Measurements from ENCODE around the gene SIX3. TPM values are rescaled to one million over a fixed set of nuclear protein-coding genes. Genes with fewer than 3 reads are reported as not detected.

The SIX3 gene
- total and polyA plus RNA-seq, 2 experiments from 2014 or later = 0.21 to 0.28 TPM

DNA sequence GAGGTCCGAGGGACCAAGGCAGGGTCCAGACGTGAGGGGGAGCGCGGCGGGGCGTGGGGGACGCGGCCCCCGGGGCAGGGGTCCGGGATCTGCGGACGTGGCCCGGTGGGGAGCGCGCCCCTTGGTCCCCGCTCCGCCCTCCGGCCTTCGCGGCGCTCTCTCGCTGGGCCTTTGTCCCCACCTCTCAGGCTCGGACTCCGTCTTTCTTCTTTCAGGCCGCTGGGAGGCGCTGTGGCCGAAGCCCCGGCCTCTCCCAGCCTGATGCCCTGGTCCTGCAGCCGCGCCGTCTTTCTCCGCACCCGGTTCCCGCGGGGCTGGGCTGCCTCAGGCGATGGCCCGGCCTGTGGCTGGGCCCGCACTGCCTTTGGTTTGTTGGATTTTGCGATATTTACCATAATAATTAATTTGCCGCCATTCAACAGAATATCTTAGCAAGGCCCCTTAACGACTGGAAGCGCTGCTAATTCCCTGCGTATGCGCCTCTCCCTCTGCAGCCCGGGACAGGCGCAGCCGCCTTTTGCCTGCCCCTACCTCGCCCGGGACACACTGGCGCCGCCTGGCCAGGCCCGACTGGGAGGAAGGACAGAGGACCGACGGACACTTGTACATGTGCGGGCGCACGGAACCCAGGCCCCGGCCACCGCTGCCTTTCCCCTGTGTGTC, 10.8 kb downstream of the SIX3 start (continued):
- TF ChIP-seq, protein P1, sequence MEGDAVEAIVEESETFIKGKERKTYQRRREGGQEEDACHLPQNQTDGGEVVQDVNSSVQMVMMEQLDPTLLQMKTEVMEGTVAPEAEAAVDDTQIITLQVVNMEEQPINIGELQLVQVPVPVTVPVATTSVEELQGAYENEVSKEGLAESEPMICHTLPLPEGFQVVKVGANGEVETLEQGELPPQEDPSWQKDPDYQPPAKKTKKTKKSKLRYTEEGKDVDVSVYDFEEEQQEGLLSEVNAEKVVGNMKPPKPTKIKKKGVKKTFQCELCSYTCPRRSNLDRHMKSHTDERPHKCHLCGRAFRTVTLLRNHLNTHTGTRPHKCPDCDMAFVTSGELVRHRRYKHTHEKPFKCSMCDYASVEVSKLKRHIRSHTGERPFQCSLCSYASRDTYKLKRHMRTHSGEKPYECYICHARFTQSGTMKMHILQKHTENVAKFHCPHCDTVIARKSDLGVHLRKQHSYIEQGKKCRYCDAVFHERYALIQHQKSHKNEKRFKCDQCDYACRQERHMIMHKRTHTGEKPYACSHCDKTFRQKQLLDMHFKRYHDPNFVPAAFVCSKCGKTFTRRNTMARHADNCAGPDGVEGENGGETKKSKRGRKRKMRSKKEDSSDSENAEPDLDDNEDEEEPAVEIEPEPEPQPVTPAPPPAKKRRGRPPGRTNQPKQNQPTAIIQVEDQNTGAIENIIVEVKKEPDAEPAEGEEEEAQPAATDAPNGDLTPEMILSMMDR (conservative IDR thresholded peaks at IDR 0.05; ENCODE audit: low read depth in 2 of 2) = peak; percentile 71 to 84
- no peak for TF ChIP-seq STAT1 (IDR thresholded peaks at IDR 0.05; ENCODE audit: unreplicated experiment)
- 0 out of 2 replicates have a peak, but pooled peaks have one; percentile 3 for TF ChIP-seq NANOG (IDR thresholded peaks at IDR 0.05; ENCODE audit: borderline replicate concordance)
- TF ChIP-seq CREB1 (CRISPR knock-in tag; IDR thresholded peaks at IDR 0.05; ENCODE audit: low read depth) = no peak

DNA sequence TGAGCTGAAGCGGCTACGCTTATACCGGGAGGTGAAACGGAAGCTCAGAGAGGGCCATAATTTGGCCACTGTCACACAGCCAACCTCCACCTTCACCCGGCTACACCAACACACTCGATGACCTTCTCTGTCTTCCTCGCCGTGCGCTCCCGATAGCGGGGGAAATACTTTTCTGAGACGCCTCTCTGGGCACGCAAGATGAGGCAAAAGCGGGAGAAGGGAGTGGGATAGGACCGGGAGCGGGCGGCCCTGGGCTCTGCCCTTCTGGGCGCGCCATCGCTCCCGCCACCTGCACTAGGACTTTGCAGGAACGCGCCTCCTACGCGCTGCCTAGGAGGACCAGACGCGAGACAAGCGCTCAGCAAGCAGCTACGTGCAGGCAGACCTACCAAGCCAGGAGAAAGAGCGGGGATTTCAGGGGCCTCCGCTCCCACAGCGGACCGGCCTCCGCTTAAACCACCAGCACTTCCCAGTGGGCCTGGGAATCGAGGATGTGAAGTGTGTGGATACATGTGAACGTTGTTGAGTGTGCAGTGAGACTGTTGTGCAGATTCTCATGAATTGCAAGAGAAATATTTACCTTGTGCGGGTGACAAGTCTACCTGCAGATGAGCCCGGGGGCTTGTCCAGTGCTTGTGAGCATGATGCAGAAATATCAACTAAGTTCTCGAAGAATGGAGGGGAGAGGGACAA, 11.4 kb downstream of the SIX3 start:
- peaks cover 55% of the 10 kb centered on the region for H3K4me1 Mint-ChIP-seq
- Histone ChIP-seq H3K27me3 (ENCODE audit: insufficient read depth) (peaks cover 100% of the 10 kb centered on the region), H3F3A (replicated peaks; ENCODE audit: low read depth) (peaks cover 9% of the 10 kb centered on the region; the same call in 1 of the 2 replicates), H3K4me1 (ENCODE audit: insufficient read depth) (peaks cover 59% of the 10 kb centered on the region), H3K9me2 (ENCODE audit: insufficient read depth) (no peaks in the 10 kb centered on the region), H4K20me1 (replicated peaks; ENCODE audit: insufficient read depth) (no peaks in the 10 kb centered on the region; the same call in 1 of the 2 replicates), H3K4me3 (peak overlapping the region; percentile 55), H3K27ac (ENCODE audit: low read depth) (no peak overlapping the region), H3K36me3 (ENCODE audit: insufficient read depth) (no peaks in the 10 kb centered on the region), H2AFZ (peak overlapping the region; percentile 76), H3K4me2 (peak overlapping the region; percentile 85), H3K79me2 (replicated peaks; ENCODE audit: insufficient read depth) (no peaks in the 10 kb centered on the region)
- peaks cover 87% of the 10 kb centered on the region for H3K27me3 Mint-ChIP-seq (ENCODE audit: insufficient read depth, low read depth, poor library complexity)
- peak overlapping the region; percentile 31; the same call in 2 of the 3 replicates for H3K4me3 Mint-ChIP-seq
- H3K9me3 Mint-ChIP-seq = peaks cover 6% of the 10 kb centered on the region; the same call in 2 of the 3 replicates
- ATAC-seq (peak; percentile 5), DNase-seq (ENCODE audit: low spot score) (peak; percentile 57)
- H3K27ac Mint-ChIP-seq = no peak overlapping the region
- H3K36me3 Mint-ChIP-seq (ENCODE audit: low read depth) = no peaks in the 10 kb centered on the region; the same call in 1 of the 3 replicates
- no peak for TF ChIP-seq NANOG (IDR thresholded peaks at IDR 0.05; ENCODE audit: borderline replicate concordance)
- no peak for TF ChIP-seq POLR2AphosphoS5 (IDR thresholded peaks at IDR 0.05; ENCODE audit: low read depth)
- TF ChIP-seq EZH2 (IDR thresholded peaks at IDR 0.05; ENCODE audit: low read depth, unreplicated experiment) = peak; percentile 82
- no peak for TF ChIP-seq ZNF114 (CRISPR knock-in tag; IDR thresholded peaks at IDR 0.05)
- no peak for TF ChIP-seq EZH2phosphoT487 (IDR thresholded peaks at IDR 0.05; ENCODE audit: unreplicated experiment)
- TF ChIP-seq, protein P2, sequence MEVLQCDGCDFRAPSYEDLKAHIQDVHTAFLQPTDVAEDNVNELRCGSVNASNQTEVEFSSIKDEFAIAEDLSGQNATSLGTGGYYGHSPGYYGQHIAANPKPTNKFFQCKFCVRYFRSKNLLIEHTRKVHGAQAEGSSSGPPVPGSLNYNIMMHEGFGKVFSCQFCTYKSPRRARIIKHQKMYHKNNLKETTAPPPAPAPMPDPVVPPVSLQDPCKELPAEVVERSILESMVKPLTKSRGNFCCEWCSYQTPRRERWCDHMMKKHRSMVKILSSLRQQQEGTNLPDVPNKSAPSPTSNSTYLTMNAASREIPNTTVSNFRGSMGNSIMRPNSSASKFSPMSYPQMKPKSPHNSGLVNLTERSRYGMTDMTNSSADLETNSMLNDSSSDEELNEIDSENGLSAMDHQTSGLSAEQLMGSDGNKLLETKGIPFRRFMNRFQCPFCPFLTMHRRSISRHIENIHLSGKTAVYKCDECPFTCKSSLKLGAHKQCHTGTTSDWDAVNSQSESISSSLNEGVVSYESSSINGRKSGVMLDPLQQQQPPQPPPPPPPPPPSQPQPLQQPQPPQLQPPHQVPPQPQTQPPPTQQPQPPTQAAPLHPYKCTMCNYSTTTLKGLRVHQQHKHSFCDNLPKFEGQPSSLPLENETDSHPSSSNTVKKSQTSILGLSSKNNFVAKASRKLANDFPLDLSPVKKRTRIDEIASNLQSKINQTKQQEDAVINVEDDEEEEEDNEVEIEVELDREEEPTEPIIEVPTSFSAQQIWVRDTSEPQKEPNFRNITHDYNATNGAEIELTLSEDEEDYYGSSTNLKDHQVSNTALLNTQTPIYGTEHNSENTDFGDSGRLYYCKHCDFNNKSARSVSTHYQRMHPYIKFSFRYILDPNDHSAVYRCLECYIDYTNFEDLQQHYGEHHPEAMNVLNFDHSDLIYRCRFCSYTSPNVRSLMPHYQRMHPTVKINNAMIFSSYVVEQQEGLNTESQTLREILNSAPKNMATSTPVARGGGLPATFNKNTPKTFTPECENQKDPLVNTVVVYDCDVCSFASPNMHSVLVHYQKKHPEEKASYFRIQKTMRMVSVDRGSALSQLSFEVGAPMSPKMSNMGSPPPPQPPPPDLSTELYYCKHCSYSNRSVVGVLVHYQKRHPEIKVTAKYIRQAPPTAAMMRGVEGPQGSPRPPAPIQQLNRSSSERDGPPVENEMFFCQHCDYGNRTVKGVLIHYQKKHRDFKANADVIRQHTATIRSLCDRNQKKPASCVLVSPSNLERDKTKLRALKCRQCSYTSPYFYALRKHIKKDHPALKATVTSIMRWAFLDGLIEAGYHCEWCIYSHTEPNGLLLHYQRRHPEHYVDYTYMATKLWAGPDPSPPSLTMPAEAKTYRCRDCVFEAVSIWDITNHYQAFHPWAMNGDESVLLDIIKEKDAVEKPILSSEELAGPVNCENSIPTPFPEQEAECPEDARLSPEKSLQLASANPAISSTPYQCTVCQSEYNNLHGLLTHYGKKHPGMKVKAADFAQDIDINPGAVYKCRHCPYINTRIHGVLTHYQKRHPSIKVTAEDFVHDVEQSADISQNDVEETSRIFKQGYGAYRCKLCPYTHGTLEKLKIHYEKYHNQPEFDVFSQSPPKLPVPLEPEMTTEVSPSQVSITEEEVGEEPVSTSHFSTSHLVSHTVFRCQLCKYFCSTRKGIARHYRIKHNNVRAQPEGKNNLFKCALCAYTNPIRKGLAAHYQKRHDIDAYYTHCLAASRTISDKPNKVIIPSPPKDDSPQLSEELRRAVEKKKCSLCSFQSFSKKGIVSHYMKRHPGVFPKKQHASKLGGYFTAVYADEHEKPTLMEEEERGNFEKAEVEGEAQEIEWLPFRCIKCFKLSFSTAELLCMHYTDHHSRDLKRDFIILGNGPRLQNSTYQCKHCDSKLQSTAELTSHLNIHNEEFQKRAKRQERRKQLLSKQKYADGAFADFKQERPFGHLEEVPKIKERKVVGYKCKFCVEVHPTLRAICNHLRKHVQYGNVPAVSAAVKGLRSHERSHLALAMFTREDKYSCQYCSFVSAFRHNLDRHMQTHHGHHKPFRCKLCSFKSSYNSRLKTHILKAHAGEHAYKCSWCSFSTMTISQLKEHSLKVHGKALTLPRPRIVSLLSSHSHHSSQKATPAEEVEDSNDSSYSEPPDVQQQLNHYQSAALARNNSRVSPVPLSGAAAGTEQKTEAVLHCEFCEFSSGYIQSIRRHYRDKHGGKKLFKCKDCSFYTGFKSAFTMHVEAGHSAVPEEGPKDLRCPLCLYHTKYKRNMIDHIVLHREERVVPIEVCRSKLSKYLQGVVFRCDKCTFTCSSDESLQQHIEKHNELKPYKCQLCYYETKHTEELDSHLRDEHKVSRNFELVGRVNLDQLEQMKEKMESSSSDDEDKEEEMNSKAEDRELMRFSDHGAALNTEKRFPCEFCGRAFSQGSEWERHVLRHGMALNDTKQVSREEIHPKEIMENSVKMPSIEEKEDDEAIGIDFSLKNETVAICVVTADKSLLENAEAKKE (CRISPR knock-in tag; IDR thresholded peaks at IDR 0.05) = no peak

All from GM23338 (cell line).